HCT116 (cell line): ENCODE measurements around the gene HNRNPAB. TPM values are rescaled to one million over a fixed set of nuclear protein-coding genes. Genes with fewer than 3 reads are reported as not detected.

Experiments
- ATAC-seq: fragments of 200-7000 bp; cut with Tn5 transposase; 2 replicates; pipeline ENCODE4 v1.9.1; 2020; ENCODE audit warnings: mild to moderate bottlenecking, moderate library complexity
- BruUV-seq: library from RNA; stranded (reverse); fragments of 400-500 nt; replicated peaks from 2 replicates; lab custom pipeline; 2021; lab: Mats Ljungman, UMichigan
- CTCF ChIA-PET: fragments of 300-600 bp; sonication (Branson Sonifier 250); formaldehyde crosslinking; loops from one replicate; lab custom pipeline; 2021; ENCODE audit warnings: antibody characterized with exemption; lab: Charles Lee
- POLR2A ChIA-PET: fragments of 300-600, 350-600 bp; sonication (Branson Sonifier 250); formaldehyde crosslinking; loops from one replicate; lab custom pipeline; 2021; ENCODE audit warnings: antibody characterized with exemption; lab: Charles Lee
- RAD21 ChIA-PET, 2 experiments: fragments of 300-600 bp; sonication (Branson Sonifier 250); formaldehyde crosslinking; loops; one replicate each; lab custom pipeline; 2023; ENCODE audit warnings: low total read pairs in 2 of 2; ENCODE audit not compliant: uncharacterized antibody in 2 of 2, unreplicated experiment in 2 of 2, low non-redundant PET in 1 of 2; lab: Charles Lee
- DNase-seq: peaks from one replicate; pipeline ENCODE4 v3.0.0-alpha.2; 2010; ENCODE audit warnings: low read depth, low spot score
- H2AFZ ChIP-seq: fragments of 200-600 bp; shearing (Covaris generic), sonication (generic); 2 replicates; pipeline ENCODE4 v1.6.1; 2017; ENCODE audit warnings: low read depth, mixed run types, mixed read lengths, antibody characterized with exemption, low read length; ENCODE audit not compliant: poor library complexity, severe bottlenecking
- H3K27ac ChIP-seq: 2 replicates; pipeline ENCODE4 v1.5.1; 2012; ENCODE audit warnings: low read depth, low read length
- H3K27me3 ChIP-seq: fragments of 200-600 bp; sonication (generic); 2 replicates; pipeline ENCODE4 v1.6.1; 2016; ENCODE audit warnings: mixed run types, low read length, mixed read lengths; ENCODE audit not compliant: insufficient read depth
- H3K36me3 ChIP-seq, 2 experiments: fragments of 200-500 bp in 1 of 2; fragments of 200-600 bp in 1 of 2; sonication (Bioruptor generic) in 1 of 2; sonication (generic) in 1 of 2; 2 replicates each; pipeline versions ENCODE4 v1.5.1 to v1.6.1; 2014 to 2016; ENCODE audit warnings: low read length in 2 of 2, inconsistent platforms in 1 of 2, mixed read lengths in 1 of 2, mixed run types in 1 of 2; ENCODE audit not compliant: insufficient read depth in 2 of 2, control insufficient read depth in 1 of 2
- H3K4me1 ChIP-seq, 2 experiments: fragments of 200-600 bp in 1 of 2; sonication (generic) in 1 of 2; 2 replicates each; pipeline versions ENCODE4 v1.5.1 to v1.6.1; 2012 to 2017; ENCODE audit warnings: low read length in 2 of 2, inconsistent platforms in 1 of 2, mild to moderate bottlenecking in 1 of 2, mixed read lengths in 1 of 2, mixed run types in 1 of 2, moderate library complexity in 1 of 2; ENCODE audit not compliant: insufficient read depth in 2 of 2, control insufficient read depth in 1 of 2
- H3K4me2 ChIP-seq: fragments of 200-600 bp; sonication (generic); 2 replicates; pipeline ENCODE4 v1.6.1; 2017; ENCODE audit warnings: mixed run types, low read length, mixed read lengths
- H3K4me3 ChIP-seq, 2 experiments: fragments of 200-600 bp in 1 of 2; sonication (generic) in 1 of 2; replicated peaks in 1 of 2; 2 replicates each; pipeline ENCODE4 v1.5.1; 2011 to 2016; ENCODE audit warnings: low read length in 2 of 2, control low read depth in 1 of 2, low read depth in 1 of 2, mild to moderate bottlenecking in 1 of 2, mixed read lengths in 1 of 2, mixed run types in 1 of 2
- H3K79me2 ChIP-seq: fragments of 200-600 bp; sonication (generic); 2 replicates; pipeline ENCODE4 v1.6.1; 2017; ENCODE audit warnings: mild to moderate bottlenecking, mixed run types, low read length, moderate library complexity, mixed read lengths; ENCODE audit not compliant: insufficient read depth
- H3K9ac ChIP-seq: fragments of 200-600 bp; sonication (generic); 2 replicates; pipeline ENCODE4 v1.6.1; 2016; ENCODE audit warnings: low read length, mixed read lengths
- H3K9me2 ChIP-seq: fragments of 200-600 bp; sonication (generic), shearing (Covaris generic); 2 replicates; pipeline ENCODE4 v1.6.1; 2017; ENCODE audit warnings: mixed run types, mild to moderate bottlenecking, moderate library complexity; ENCODE audit not compliant: insufficient read depth
- H3K9me3 ChIP-seq, 2 experiments: fragments of 200-500 bp in 1 of 2; fragments of 200-600 bp in 1 of 2; sonication (Bioruptor generic) in 1 of 2; sonication (generic) in 1 of 2; 2 replicates each; pipeline ENCODE4 v1.6.1; 2014 to 2017; ENCODE audit warnings: low read length in 2 of 2, mixed read lengths in 2 of 2, inconsistent platforms in 1 of 2, low read depth in 1 of 2, mild to moderate bottlenecking in 1 of 2, mixed run types in 1 of 2, moderate library complexity in 1 of 2; ENCODE audit not compliant: control insufficient read depth in 1 of 2, insufficient read depth in 1 of 2
- H4K20me1 ChIP-seq: fragments of 200-600 bp; sonication (generic), shearing (Covaris generic); 2 replicates; pipeline ENCODE4 v1.6.1; 2017; ENCODE audit warnings: mixed run types, mild to moderate bottlenecking, moderate library complexity; ENCODE audit not compliant: insufficient read depth
- CBX3 ChIP-seq: IDR thresholded peaks from 2 replicates; pipeline ENCODE4 v1.6.1; 2012; ENCODE audit warnings: low read depth
- EZH2 ChIP-seq: fragments of 200-600 bp; sonication (generic); IDR thresholded peaks from 2 replicates; pipeline ENCODE4 v1.6.1; 2017; ENCODE audit warnings: antibody characterized with exemption, mixed run types
- JUND ChIP-seq: IDR thresholded peaks from 2 replicates; pipeline ENCODE4 v1.6.1; 2012
- MAX ChIP-seq: IDR thresholded peaks from 2 replicates; pipeline ENCODE4 v1.6.1; 2012
- POLR2A ChIP-seq: IDR thresholded peaks from 2 replicates; pipeline ENCODE4 v1.7.0; 2011; ENCODE audit warnings: borderline replicate concordance; ENCODE audit not compliant: insufficient read depth, insufficient read length; ENCODE audit errors: extremely low read depth
- POLR2AphosphoS5 ChIP-seq: IDR thresholded peaks from 2 replicates; pipeline ENCODE4 v1.6.1; 2011; ENCODE audit warnings: mild to moderate bottlenecking, low read depth, low read length, moderate library complexity
- REST ChIP-seq: IDR thresholded peaks from 2 replicates; pipeline ENCODE4 v1.6.1; 2012; ENCODE audit warnings: low read depth
- SIN3A ChIP-seq: IDR thresholded peaks from 2 replicates; pipeline ENCODE4 v1.6.1; 2012; ENCODE audit warnings: low read depth
- SP1 ChIP-seq: IDR thresholded peaks from 2 replicates; pipeline ENCODE4 v1.6.1; 2012; ENCODE audit warnings: low read depth
- SRF ChIP-seq: IDR thresholded peaks from 2 replicates; pipeline ENCODE4 v1.6.1; 2012; ENCODE audit warnings: low read depth
- TCF7L2 ChIP-seq: IDR thresholded peaks from 2 replicates; pipeline ENCODE4 v1.7.0; 2011; ENCODE audit warnings: borderline replicate concordance, inconsistent platforms; ENCODE audit not compliant: insufficient read depth, insufficient read length; ENCODE audit errors: extremely low read depth
- ZBTB33 ChIP-seq: IDR thresholded peaks from 2 replicates; pipeline ENCODE4 v1.6.1; 2011; ENCODE audit warnings: mild to moderate bottlenecking, low read length, moderate library complexity; ENCODE audit not compliant: insufficient replicate concordance; ENCODE audit errors: extremely low read depth
- ZFX ChIP-seq: fragments of 450-650 bp; IDR thresholded peaks from 2 replicates; pipeline ENCODE4 v1.6.1; 2017
- ZNF274 ChIP-seq: fragments of 200-500 bp; sonication (Bioruptor generic); IDR thresholded peaks from 2 replicates; pipeline ENCODE4 v1.6.1; 2014; ENCODE audit warnings: mild to moderate bottlenecking, low read depth, low read length, inconsistent platforms
- intact Hi-C: fragments of 100-400 bp; cut with micrococcal nuclease; formaldehyde crosslinking; loops from 2 replicates; pipeline ENCODE4 v1.10.0; 2022
- total RNA-seq: library from RNA; stranded (reverse); gene quantifications from one replicate; pipeline ENCODE4 v1.2.1, GENCODE V29; 2021; ENCODE audit not compliant: unreplicated experiment

HNRNPAB gene
- total RNA-seq, 1 experiment from 2014 or later, result 273 TPM

GRCh38 chr5:178238313-178238635, 33.9 kb downstream of the HNRNPAB start:
- Histone ChIP-seq H3K9me3 (no peaks in the 10 kb centered on the region), H3K4me2 (no peak overlapping the region), H3K9me2 (no peaks in the 10 kb centered on the region), H3K4me3 (no peak overlapping the region), H3K27ac (no peak overlapping the region), H3K36me3 (no peaks in the 10 kb centered on the region), H4K20me1 (no peaks in the 10 kb centered on the region), H2AFZ (no peak overlapping the region), H3K4me1 (peaks cover 0 to 5% of the 10 kb centered on the region in 2 experiments; a peak in 2 of 4 replicates), H3K9ac (no peak overlapping the region), H3K79me2 (no peaks in the 10 kb centered on the region), H3K27me3 (no peaks in the 10 kb centered on the region)
- TF ChIP-seq ZNF274, result no peak
- TF ChIP-seq ZFX, result no peak
- no peak for TF ChIP-seq POLR2AphosphoS5
- intact Hi-C loops, result loop anchor here (5.0 kb wide), 1 partner anchor 314 kb away; no protein-coding TSS in a partner anchor
- POLR2A ChIA-PET, result no interaction called here
- CTCF ChIA-PET, result no interaction called here
- no peak for ATAC-seq
- BruUV-seq, result no TSS peak
- RAD21 ChIA-PET, result no interaction called here
- DNase-seq, result no peak

- no peak overlapping the region for H2AFZ ChIP-seq
- H3K36me3 ChIP-seq, result no peaks in the 10 kb centered on the region
- H3K27me3 ChIP-seq, result no peaks in the 10 kb centered on the region
- H4K20me1 ChIP-seq, result no peaks in the 10 kb centered on the region
- H3K9me2 ChIP-seq, result no peaks in the 10 kb centered on the region
- H3K9ac ChIP-seq, result no peak overlapping the region
- no peak for ATAC-seq
- intact Hi-C loops, result loop anchor here (5.0 kb wide), 1 partner anchor 313 kb away; no protein-coding TSS in a partner anchor
- ChIA-PET POLR2A (no interaction called here), CTCF (no interaction called here), RAD21 (no interaction called here)
- no peak overlapping the region for H3K4me2 ChIP-seq
- peaks cover 0 to 5% of the 10 kb centered on the region in 2 experiments; a peak in 2 of 4 replicates for H3K4me1 ChIP-seq
- no peak overlapping the region for H3K27ac ChIP-seq
- H3K4me3 ChIP-seq, result no peak overlapping the region
- H3K9me3 ChIP-seq, result no peaks in the 10 kb centered on the region
- BruUV-seq, result no TSS peak
- no peak for DNase-seq
- H3K79me2 ChIP-seq, result no peaks in the 10 kb centered on the region
- TF ChIP-seq MAX (no peak), EZH2 (no peak), ZBTB33 (no peak), ZNF274 (no peak), CBX3 (no peak), TCF7L2 (no peak), SIN3A (no peak), SRF (no peak), SP1 (no peak), JUND (no peak), POLR2A (no peak), REST (no peak)
Observed at GRCh38 chr5:178238711-178239592, 34.6 kb downstream of the HNRNPAB start.
